GM23248 (cell line): Measurements from ENCODE around the gene GNB4. TPM values are rescaled to one million over a fixed set of nuclear protein-coding genes. Genes with fewer than 3 reads are reported as not detected.
A peak's percentile ranks its signal among the peaks of the same experiment; 100 is the strongest.

Source experiments
- DNase-seq: peaks from one replicate; pipeline ENCODE4 v3.0.0-alpha.2; 2015
- H2AFZ ChIP-seq: fragments of 200-600 bp; sonication (generic); 2 replicates; pipeline ENCODE4 v1.6.1; 2016; ENCODE audit warnings: antibody characterized with exemption
- H3F3A ChIP-seq: fragments of 200-600 bp; sonication (generic); 2 replicates; pipeline ENCODE4 v1.6.1; 2016; ENCODE audit warnings: mild to moderate bottlenecking, antibody characterized with exemption, mixed run types; ENCODE audit not compliant: insufficient read depth
- H3K27ac ChIP-seq: fragments of 200-600 bp; sonication (generic); 2 replicates; pipeline ENCODE4 v1.5.1; 2016; ENCODE audit warnings: mild to moderate bottlenecking
- H3K27me3 ChIP-seq: fragments of 200-600 bp; sonication (generic); replicated peaks from 2 replicates; pipeline ENCODE4 v1.6.1; 2016; ENCODE audit warnings: mild to moderate bottlenecking; ENCODE audit not compliant: insufficient read depth
- H3K36me3 ChIP-seq: fragments of 200-600 bp; sonication (generic); 2 replicates; pipeline ENCODE4 v1.6.1; 2016; ENCODE audit warnings: low read depth, mild to moderate bottlenecking
- H3K4me1 ChIP-seq: fragments of 200-600 bp; sonication (generic); 2 replicates; pipeline ENCODE4 v1.6.1; 2016; ENCODE audit warnings: mild to moderate bottlenecking; ENCODE audit not compliant: insufficient read depth
- H3K4me2 ChIP-seq: fragments of 200-600 bp; sonication (generic); one replicate; pipeline ENCODE4 v1.6.1; 2016; ENCODE audit warnings: mild to moderate bottlenecking; ENCODE audit not compliant: unreplicated experiment
- H3K4me3 ChIP-seq: fragments of 200-600 bp; sonication (generic); 2 replicates; pipeline ENCODE4 v1.5.1; 2016; ENCODE audit warnings: mild to moderate bottlenecking
- H3K79me2 ChIP-seq: fragments of 200-600 bp; sonication (generic); 2 replicates; pipeline ENCODE4 v1.6.1; 2016; ENCODE audit warnings: mild to moderate bottlenecking; ENCODE audit not compliant: insufficient read depth
- H3K9ac ChIP-seq: fragments of 200-600 bp; sonication (generic); 2 replicates; pipeline ENCODE4 v1.6.1; 2016; ENCODE audit warnings: mild to moderate bottlenecking
- H3K9me2 ChIP-seq: fragments of 200-600 bp; sonication (generic); 2 replicates; pipeline ENCODE4 v1.6.1; 2016; ENCODE audit warnings: mixed run types, mild to moderate bottlenecking, moderate library complexity; ENCODE audit not compliant: insufficient read depth
- H3K9me3 ChIP-seq: fragments of 200-600 bp; sonication (generic); one replicate; pipeline ENCODE4 v1.6.1; 2017; ENCODE audit warnings: low read depth
- H4K20me1 ChIP-seq: fragments of 200-600 bp; sonication (generic); 2 replicates; pipeline ENCODE4 v1.6.0; 2016; ENCODE audit not compliant: insufficient read depth
- EZH2 ChIP-seq: fragments of 200-600 bp; sonication (generic); IDR thresholded peaks from 2 replicates; pipeline ENCODE4 v1.6.1; 2018; ENCODE audit warnings: antibody characterized with exemption, mild to moderate bottlenecking; ENCODE audit not compliant: insufficient read depth, poor library complexity, severe bottlenecking
- EZH2phosphoT487 ChIP-seq: fragments of 200-600 bp; sonication (generic); IDR thresholded peaks from 2 replicates; pipeline ENCODE4 v1.6.1; 2018; ENCODE audit warnings: antibody characterized with exemption, moderate library complexity, mild to moderate bottlenecking, low read depth; ENCODE audit not compliant: insufficient read depth
- WGBS, 2 experiments: methylation state at CpG; one replicate each; pipeline ENCODE4 v1.1.6; 2015 to 2017; ENCODE audit warnings: low lambda C conversion rate in 2 of 2, low coverage in 1 of 2; ENCODE audit errors: missing lambda C conversion rate in 2 of 2; 5-methylcytosine and 5-hydroxymethylcytosine counted together
- in situ Hi-C: fragments of 300-500 bp; cut with MboI; formaldehyde crosslinking; loops from 2 replicates; pipeline ENCODE4 v1.15.0; 2020
- polyA plus RNA-seq: library from polyadenylated mRNA; unstranded; fragments of >200 nt; fragmentation: Nextera tagmentation; extraction: Ambion mirVana; gene quantifications from 2 replicates; pipeline ENCODE4 v1.2.1, GENCODE V29; 2016
- total RNA-seq: library from RNA; depleted of rRNA; stranded (reverse); fragments of >200 nt; shearing (Covaris generic); gene quantifications from 2 replicates; pipeline ENCODE4 v1.2.3, GENCODE V29; 2014

Gene GNB4
- total and polyA plus RNA-seq, 2 experiments from 2014 or later, result 42.3 to 84.7 TPM

DNA sequence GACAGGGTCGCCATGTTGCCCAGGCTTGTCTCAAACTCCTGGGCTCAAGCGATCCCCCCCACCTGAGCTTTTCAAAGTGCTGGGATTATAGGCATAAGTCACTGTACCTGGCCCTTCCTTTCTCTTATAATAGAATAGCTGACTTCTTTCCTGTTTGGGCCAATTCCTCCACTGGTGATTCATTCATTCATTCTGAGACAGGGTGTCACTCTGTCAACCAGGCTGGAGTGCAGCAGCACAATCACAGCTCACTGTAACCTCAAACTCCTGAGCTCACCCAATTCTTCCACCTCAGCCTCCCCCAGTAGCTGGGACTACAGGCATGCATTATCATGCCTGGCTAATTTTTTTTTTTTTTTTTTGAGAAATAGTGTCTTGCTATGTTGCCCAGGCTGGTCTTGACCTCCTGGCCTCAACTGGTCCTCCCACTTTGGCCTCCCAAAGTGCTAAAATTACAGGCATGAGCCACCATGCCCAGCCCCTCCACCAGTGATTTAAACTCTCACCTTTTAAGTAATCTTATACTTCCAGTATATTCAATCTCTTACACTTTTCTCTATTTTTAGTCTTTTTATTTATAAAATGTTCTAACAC lies 20.9 kb downstream of the GNB4 start:
- Histone ChIP-seq H3K4me1 (peaks cover 11% of the 10 kb centered on the region), H3K4me2 (no peak overlapping the region), H4K20me1 (no peaks in the 10 kb centered on the region; the same call in 1 of the 2 replicates), H3K9me3 (no peaks in the 10 kb centered on the region), H2AFZ (no peak overlapping the region), H3F3A (0 out of 2 replicates have a peak, but pooled peaks cover 6% of the 10 kb centered on the region), H3K9me2 (no peaks in the 10 kb centered on the region), H3K9ac (no peak overlapping the region), H3K36me3 (peaks cover 8% of the 10 kb centered on the region), H3K4me3 (no peak overlapping the region), H3K27ac (no peak overlapping the region), H3K27me3 (no peaks in the 10 kb centered on the region), H3K79me2 (peaks cover 100% of the 10 kb centered on the region)
- TF ChIP-seq EZH2phosphoT487, result no peak
- no peak for TF ChIP-seq EZH2
- in situ Hi-C loops, result no loop called here
- 85 to 91% methylated on average over 2 of the region's 2 CpGs for WGBS, 2 experiments
- DNase-seq, result no peak

DNA sequence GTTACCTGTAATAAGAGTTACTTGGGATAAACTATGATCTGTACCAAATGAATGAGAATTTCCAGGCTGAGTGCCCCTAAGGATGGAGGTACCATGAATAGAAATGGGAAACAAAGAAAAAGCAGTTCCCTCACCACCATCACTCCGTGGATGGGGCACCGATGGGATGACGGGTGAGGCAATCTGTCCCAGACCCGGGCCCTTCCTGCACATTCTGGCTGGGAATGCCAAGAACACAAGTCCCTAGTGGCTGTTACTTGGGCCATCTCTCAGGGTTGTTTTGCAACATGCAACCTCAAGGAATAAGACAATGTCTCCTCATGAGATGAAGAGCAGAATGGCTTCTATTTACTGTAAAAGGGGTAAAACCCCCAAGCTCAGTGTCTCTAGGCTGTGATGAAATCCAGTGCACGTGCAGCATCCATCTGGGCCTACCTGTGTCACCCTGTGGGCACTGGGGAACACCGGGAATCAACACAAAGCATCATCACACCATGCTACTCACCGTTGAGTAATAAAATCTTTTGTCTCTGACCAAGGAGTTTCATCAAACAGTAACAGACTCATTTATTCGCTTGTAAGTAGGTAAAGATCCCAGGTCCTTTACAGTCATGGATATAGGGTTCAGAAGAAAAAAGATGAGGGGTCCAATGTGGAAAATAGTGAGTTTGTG lies 22.3 kb downstream of the GNB4 start:
- no peak overlapping the region for H3K9ac ChIP-seq
- peaks cover 11% of the 10 kb centered on the region for H3K4me1 ChIP-seq
- TF ChIP-seq EZH2phosphoT487 (no peak), EZH2 (no peak)
- peaks cover 100% of the 10 kb centered on the region for H3K79me2 ChIP-seq
- no peaks in the 10 kb centered on the region for H3K9me2 ChIP-seq
- no peaks in the 10 kb centered on the region; the same call in 1 of the 2 replicates for H4K20me1 ChIP-seq
- DNase-seq, result no peak
- H3K36me3 ChIP-seq, result peaks cover 19% of the 10 kb centered on the region
- no peak overlapping the region for H3K4me2 ChIP-seq
- 0 out of 2 replicates have a peak, but pooled peaks cover 5% of the 10 kb centered on the region for H3F3A ChIP-seq
- H3K4me3 ChIP-seq, result no peak overlapping the region
- no peaks in the 10 kb centered on the region for H3K27me3 ChIP-seq
- 97 to 98% methylated on average over 8 of the region's 8 CpGs for WGBS, 2 experiments
- H2AFZ ChIP-seq, result no peak overlapping the region
- in situ Hi-C loops, result loop anchor here (10.0 kb wide), 1 partner anchor 126 kb away; no protein-coding TSS in a partner anchor
- no peak overlapping the region for H3K27ac ChIP-seq
- no peaks in the 10 kb centered on the region for H3K9me3 ChIP-seq

DNA sequence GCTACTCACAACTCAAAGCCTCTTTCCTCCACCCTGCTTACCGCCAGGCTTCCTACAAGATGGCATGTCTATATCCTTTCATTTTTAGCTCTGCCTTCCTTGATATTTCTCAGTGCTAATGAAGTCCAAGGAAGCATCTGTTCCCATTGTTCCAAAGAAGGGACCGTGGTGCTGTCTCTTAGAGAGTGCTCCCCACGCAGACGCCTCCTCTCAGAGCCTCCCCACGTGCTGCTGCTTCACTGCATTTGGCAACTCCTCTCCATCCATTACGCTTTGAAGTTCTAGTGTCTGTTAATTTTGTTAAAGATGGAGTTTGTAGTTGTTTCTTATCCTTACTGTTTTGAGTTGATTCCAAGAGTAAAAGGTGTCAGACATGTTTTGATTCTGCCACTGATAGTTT lies 26.2 kb downstream of the GNB4 start:
- no peak for DNase-seq
- no peak overlapping the region for H3K27ac ChIP-seq
- H3K4me2 ChIP-seq, result no peak overlapping the region
- no peak overlapping the region for H3K4me3 ChIP-seq
- H2AFZ ChIP-seq, result no peak overlapping the region
- peaks cover 23% of the 10 kb centered on the region for H3K36me3 ChIP-seq
- peaks cover 7% of the 10 kb centered on the region; the same call in 1 of the 2 replicates for H3F3A ChIP-seq
- H4K20me1 ChIP-seq, result no peaks in the 10 kb centered on the region
- in situ Hi-C loops, result loop anchor here (10.0 kb wide), 1 partner anchor 130 kb away; no protein-coding TSS in a partner anchor
- H3K79me2 ChIP-seq, result peaks cover 96% of the 10 kb centered on the region
- no peaks in the 10 kb centered on the region for H3K27me3 ChIP-seq
- no peak for TF ChIP-seq EZH2phosphoT487
- TF ChIP-seq EZH2, result no peak
- no peak overlapping the region for H3K9ac ChIP-seq
- H3K4me1 ChIP-seq, result peaks cover 4% of the 10 kb centered on the region; the same call in 1 of the 2 replicates
- no peaks in the 10 kb centered on the region for H3K9me2 ChIP-seq
- H3K9me3 ChIP-seq, result no peaks in the 10 kb centered on the region
- 93 to 99% methylated on average over 6 of the region's 6 CpGs for WGBS, 2 experiments

DNA sequence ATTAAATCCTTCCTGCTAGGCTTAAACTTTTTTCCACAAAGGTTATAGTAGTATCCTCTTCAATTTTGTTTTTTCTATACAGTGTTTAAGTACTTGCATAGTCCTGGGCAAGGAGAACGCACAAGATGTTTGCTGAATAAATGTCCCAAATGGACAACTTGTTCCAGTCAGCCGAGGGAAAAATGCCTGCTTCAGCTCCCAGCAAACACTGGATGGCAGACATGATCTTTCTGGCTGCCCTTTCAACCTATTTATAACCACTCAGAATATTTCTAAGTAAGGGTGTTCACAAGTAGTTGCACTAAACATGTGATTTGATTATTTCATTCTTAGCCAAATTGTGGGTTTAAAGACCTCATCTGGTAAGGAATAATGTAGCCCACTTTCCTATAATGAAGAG lies 29.8 kb downstream of the GNB4 start:
- H3K4me2 ChIP-seq, result no peak overlapping the region
- no peak overlapping the region for H3K4me3 ChIP-seq
- no peaks in the 10 kb centered on the region for H3K9me3 ChIP-seq
- peak overlapping the region; percentile 1; the same call in 1 of the 2 replicates for H3K9ac ChIP-seq
- WGBS, 2 experiments, result 31 to 42% methylated on average over 2 of the region's 2 CpGs
- peak; percentile 65 for DNase-seq
- H3K27ac ChIP-seq, result 0 out of 2 replicates have a peak overlapping the region, but pooled peaks have one; percentile 7
- H3K4me1 ChIP-seq, result peaks cover 17% of the 10 kb centered on the region
- H2AFZ ChIP-seq, result no peak overlapping the region
- H3K79me2 ChIP-seq, result peaks cover 60% of the 10 kb centered on the region
- TF ChIP-seq EZH2 (no peak), EZH2phosphoT487 (no peak)
- H3K27me3 ChIP-seq, result no peaks in the 10 kb centered on the region
- in situ Hi-C loops, result loop anchor here (10.0 kb wide), 1 partner anchor 133 kb away; no protein-coding TSS in a partner anchor
- H4K20me1 ChIP-seq, result no peaks in the 10 kb centered on the region
- H3K9me2 ChIP-seq, result no peaks in the 10 kb centered on the region
- H3K36me3 ChIP-seq, result peaks cover 39% of the 10 kb centered on the region
- peaks cover 21% of the 10 kb centered on the region for H3F3A ChIP-seq
